HL-60/S4 treated with phorbol 12-myristate 13-acetate at 8.2 ng/mL for 4 days and 3 days (cell line): ENCODE measurements around the gene TDRKH.

Experiments used
- in situ Hi-C: fragments of 300-500 bp; cut with MboI; formaldehyde crosslinking; loops from 2 replicates; pipeline ENCODE4 v1.15.0; 2022; ENCODE audit warnings: low sequenced_read_pairs

Gene TDRKH

DNA sequence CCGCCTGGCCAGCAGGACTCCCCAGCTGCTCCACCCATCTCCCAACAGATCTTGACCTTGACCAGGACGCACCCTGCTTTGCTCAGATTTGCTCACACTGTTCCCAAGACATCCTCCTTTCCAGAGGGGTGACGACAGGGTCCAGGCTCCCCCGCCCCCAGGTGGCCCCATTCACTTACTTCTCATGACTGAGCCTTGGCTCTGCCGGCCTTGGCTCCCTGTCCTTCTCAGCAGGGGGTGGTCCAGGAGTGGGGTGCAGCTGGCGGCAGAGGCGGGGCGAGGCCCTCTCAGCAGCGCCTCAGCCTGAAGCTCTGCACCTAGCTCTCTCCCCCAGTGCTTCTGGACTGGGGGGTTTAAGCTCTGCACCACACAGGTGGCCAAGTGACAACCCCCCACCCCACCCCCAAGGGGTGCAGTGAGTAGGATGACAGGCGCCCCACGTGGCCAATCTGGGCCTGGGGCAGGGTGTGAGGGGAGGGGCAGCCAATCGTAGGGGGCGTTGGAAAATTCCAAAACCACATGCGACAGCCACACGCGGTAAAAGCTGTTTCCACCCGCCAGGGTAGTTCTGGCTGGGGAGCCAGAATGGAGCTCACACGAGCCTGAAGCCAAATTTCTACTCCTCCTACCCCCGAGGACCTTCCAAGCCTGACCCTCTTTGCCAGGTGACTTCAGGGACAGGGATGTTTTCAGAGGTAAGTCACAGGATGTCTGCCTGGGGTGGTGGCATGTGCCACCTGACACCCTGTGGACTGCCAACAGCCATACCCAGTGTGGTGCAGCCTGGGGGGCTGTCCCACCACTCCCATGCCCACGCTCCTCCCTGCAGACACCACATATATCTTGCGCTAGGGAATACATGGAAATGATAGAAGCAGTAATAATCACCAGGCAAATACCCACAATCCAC, 35.7 kb upstream of the TDRKH start:
- in situ Hi-C loops, result loop anchor here (25.0 kb wide), 1 partner anchor 289 kb away; the partner anchor contains the start of gene TUFT1

DNA sequence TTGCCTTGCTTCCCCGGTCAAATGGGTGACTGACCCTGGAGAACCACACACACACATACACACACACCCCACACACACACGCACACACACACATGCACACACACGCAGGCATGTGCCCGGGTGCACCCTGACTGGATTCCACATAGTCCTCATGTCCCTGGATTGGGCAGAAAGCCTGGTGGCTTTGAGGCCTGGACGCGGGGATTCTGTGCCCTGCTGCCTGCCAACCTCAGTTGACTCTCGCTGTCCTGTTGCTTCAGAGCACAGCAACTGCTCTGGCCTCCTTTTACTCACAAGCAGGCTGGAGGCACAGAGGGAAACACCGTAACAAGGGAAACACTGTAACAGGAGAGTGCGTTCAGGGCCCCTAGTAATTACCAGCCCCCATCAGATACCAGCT, 34.9 kb upstream of the TDRKH start:
- in situ Hi-C loops, result loop anchor here (25.0 kb wide), 1 partner anchor 288 kb away; the partner anchor contains the start of gene TUFT1

DNA sequence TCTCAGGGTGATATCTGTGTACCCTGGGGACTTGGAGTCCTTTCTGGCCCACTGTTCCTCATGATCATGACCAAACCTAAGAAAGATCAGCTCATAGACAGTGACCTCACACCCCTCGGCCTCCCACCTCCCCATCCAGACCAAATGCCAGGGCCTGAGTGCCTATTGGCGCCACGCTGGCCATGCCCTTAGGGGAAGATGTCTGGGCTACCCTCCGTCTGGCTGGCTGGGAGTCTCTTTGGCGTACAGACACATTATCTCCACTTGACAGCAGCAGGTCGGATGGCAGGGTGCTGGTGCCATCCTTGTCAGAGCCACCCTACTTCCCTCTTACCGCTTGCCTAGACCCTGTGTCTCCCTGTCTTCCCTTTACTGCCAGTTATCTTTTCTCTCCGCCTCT, 32.9 kb upstream of the TDRKH start:
- in situ Hi-C loops, result no loop called here

DNA sequence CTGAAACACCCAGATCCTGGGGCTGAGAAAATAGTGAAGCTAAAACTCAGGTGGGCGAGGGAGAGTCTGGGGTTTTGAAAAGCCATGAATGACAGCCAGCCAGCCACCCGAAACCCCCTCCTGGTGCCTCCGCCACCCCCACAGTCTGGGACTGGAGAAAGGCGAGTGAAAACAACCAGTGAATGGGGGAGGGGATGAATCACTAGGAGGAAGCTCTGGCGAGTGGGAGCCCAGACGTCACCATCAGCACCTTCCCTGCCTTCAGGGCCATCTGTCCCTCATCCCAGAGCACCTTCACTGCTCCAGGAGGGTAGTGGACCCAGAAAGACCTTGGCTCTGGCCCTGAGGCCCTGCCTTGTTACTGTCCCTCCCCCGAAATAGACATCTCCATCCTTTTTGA, 32.1 kb upstream of the TDRKH start:
- in situ Hi-C loops, result no loop called here

DNA sequence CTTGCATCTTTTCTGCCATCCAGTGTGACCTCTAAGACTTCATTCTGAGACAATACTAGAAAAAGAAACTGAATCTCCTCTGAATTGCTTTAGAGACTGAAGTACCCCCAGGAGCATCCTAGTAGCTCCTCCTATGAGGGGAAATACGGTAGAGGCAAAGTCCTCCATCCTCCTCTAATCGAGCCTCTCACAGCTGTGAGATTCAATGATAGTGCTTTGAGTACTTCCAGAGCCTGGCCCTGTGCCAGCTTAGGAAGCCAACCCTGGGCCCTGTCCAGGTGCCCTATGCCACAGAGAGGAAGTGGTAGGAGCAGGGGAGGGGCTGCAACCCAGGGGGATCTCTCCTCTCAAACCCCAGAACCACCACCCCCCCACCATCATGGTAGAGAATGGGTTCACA, 30.6 kb upstream of the TDRKH start:
- in situ Hi-C loops, result no loop called here

DNA sequence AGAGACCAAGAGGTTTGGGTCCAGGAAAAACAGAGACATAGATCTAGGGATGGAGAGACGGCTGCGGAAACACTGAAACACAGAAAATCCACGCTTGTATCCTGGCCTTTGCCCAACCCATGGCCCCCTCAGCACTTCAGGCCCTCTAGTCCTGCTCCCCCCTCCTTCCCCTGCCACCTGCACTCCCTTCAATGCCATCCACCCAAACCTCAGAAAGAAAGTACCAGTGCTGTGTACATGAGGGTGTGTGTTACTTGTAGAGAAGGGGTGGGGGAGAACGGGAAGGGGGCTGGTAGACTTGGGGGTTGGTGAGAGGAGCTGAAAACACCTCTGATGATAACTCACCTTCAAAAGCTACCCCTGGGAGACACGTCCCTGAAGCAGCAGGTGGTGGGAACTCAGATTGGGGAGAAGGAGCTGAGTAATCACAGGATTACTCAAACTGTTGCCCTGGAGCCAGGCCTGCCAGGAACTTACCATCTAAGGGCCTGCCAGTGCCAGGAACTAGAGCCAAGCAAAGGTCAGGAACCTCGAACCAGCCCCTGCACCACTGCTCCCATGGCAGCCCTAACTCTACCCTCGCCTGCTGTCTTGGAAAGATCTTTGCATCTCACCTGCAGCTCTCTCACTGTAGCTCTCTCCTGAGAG, 29.8 kb upstream of the TDRKH start:
- in situ Hi-C loops, result no loop called here

DNA sequence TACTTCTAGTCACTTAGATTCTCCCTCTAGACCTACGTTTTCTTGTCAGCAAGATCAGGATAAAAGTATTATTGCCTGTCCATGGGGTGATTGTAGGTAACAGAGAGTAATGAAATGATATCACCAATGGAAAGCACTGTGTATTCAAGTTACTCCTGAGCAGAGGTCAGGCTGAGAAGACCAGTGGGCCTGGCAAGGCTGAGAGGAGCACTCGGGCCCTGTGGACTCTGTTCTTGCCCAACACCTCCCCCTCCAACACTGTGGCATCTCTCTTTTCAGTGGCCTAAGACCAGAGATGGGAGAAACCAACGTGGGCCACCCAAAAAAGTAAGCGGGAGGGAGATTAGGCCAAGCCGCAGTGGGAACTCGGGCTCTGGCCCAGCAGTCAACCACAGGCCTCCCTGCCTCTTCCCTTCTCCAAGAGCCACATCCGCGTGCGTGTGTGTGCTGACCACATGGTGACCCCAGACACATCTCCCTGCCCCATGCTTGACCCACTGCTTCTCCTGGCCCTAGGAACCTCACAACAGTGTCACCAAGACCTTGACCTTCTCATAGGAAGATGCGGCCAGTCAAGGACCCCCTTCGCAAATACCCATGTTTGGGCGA, 29.0 kb upstream of the TDRKH start:
- in situ Hi-C loops, result no loop called here

DNA sequence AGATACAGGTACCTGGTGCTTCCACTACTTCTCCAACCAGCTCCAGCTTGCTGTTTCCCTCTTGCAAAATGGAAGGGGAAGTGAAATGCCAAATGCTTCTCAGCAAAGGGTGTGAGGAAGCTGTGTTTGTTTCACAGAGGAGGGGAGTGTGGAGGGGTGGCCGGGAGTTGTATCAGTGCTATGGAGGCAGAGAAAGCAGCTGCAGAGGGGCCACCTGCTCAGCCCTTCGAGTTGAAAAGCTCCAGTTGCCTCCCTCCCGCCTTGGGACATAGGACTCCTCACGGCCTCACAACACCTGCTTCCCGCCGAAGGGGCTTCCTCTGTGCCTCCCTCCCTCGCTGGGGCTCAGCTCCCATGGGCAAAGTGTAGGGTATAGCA, 27.0 kb upstream of the TDRKH start:
- in situ Hi-C loops, result no loop called here

DNA sequence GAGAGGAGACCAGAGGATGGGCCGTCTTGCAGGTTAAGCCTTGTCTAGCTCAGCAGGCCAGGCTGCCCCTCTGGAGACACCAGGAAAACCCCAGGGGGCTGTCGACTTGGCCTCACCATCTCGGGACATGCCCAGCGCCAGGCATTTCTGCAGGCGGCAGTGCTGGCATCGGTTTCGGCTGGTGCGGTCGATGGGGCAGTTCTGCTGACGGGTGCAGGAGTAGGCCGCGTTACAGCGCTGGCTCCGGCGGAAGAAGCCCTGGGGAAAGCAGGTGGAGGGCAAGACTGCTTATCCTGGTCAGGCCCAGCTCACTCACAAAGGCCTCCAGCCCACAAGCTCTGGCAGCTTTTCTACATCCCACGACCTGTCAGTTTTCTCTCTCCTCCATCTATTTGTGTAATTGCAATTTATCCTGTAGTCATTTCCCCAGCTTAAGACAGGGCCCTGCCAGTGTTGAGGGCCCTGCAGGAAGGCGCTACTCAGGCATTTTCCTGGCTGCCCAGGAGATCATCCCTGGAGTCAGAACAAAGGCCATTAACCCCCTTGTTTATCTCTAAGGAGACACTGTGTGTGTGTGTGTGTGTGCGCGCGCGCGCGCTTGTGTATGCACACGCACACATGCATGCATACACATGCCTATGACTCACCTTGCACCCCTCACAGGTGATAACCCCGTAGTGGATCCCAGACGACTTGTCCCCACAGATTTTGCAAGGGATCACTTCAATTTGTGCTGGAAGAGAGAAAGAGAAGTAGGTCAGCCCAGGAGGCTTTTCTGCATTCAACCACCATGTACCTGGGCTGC, 26.4 kb upstream of the TDRKH start:
- in situ Hi-C loops, result no loop called here

DNA sequence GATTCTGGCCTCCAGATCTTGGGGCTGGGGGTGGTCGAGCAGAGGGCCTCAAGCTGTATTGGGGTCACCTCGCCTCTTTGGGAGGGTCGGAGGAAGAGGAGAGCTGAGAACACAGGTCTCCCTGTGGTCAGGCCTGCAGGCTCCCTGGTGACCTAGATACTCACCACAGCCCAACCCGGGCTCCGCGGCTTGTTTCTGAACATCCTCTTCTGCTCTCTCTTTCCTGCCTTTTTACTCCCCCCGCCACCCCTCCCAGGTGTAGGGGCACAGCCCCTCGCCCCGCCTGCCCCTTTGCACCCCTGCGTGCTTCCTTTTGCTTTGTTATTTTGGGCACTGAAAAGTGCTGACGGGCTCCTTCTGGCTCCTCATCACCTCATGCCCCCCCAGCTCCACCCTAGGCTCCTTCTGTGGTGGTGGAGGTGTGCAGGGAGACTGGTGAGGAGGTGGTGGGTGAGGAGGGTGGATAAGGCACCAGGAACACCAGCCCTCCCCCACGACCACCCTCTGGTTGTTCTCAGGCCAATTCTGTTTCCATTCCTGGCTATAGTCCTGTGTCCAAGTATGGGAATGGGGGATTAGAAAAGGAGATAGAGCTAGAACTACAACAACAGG, 25.5 kb upstream of the TDRKH start:
- in situ Hi-C loops, result no loop called here

DNA sequence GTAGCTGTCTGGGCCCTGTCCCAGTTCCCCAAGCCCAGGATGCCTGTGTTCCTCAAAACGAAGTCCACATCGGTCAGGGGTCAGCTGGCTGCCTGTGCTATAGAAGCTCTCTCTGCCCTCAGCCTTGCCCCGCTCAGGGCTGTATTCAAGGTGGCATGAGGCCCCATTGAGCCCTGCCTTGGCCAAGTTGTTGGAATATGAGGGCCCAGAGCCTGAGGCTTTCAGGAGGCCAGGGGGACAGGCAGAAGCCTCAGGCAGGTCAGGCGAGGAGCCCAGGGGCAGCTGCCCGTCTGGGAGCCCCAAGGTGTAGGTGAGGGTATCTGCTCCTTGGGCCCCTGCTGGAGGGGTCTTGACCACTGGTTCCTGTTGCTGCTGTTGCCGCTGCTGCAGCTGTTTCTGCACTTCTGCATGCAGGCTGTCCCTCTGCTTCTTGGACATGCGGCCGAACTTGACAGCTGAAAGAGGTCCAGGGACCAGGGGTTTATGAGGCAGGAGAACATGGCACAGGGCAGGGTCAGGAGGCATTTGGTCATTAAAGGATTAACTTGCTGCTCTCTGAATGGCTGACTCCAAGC, 24.8 kb upstream of the TDRKH start:
- in situ Hi-C loops, result no loop called here

DNA sequence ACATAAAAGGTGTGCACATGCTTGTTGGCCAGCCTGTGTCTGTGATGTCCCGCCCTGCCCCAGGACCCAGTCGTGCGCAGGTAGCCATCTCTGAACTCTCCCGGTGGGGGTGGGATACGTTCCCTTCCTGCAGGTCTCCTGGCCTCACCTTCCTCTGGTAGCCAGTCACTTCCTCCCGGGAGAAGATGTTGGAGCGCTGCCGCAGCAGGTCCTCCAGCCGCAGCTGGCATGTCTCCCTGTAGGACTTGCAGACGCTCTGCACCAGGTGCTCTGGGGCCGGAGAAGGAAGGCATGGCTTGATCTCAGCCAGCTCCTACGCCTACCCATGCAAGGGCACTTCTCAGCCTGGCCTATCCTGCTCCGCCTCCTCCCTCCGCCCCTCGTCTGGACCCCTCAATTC, 24.1 kb upstream of the TDRKH start:
- in situ Hi-C loops, result no loop called here

DNA sequence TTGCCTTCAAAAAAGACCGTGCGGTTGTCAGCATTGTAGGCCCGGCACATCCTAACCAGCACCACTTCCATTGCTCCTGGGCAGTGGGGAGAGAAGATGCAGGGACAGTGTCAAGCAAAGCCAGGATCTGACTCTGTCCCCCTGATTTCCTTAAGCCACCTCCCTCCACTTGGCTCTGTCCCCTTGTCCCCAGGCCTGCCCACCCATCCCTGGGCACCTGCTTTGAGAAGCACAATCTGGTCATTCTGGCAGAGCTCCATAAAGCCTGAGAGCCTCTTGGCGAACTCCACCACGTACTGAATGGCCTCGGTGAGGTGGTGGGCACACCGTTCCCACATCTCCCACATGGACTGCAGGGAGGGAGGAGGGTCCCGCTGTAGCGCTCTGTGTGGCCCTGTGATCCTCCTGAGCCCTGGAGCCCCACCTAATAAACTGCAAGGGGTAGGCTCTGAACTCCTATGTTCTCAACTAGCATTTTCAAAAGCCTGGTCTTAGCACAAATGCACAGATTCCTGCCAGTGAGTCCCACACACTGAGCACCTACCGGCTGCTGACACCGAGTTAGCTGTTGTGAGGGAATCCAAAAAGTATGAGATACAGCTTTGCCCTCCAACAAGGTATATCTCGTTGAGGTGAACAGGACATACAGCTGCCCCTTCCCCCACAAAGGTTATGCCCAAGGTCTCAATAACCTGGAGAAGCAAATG, 23.1 kb upstream of the TDRKH start:
- in situ Hi-C loops, result no loop called here

DNA sequence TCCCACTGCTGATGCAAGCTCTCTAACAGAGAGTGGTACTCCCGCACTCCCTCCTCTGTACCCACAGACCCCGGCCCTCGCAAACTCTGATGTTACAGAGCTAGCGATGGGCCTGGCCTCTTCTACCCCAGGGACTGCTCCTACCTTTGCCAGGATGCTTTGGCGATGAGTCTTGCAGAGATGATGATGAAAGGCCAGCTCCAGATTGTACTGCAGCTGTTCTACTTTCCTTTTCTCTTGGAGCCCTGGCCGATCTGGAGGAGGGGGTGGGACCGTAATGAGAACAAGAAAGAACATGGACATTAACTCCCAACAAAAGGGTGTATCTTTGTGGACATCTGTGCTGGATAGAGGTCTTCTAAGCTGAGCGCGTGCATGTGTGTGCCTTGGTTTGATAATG, 20.9 kb upstream of the TDRKH start:
- in situ Hi-C loops, result no loop called here

DNA sequence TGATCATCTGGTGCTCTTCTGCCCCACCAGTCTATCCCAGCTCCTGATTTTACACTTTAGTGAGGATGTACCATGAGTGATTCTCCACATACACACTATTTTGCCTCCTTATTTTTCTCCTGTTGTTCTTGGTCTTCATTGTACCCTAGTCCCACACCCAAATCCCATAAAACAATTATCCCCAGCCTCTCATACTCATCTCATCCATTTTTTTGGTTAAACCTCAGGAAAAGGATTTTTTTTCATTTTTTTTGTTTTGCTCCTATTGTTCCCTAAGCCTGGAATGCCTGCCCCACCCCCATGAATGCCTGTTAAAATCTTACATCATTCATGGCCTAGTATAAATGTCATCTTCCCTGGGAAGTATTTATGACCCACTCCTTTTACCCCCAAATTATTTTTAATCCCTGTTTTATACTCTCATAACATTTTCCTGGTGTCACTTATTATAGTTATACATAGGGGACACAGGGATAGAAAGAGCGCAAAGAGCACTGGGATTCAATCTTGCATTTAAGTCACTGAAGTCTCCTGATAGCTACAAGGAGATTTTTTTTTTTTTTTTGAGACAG, 19.8 kb upstream of the TDRKH start:
- in situ Hi-C loops, result no loop called here

DNA sequence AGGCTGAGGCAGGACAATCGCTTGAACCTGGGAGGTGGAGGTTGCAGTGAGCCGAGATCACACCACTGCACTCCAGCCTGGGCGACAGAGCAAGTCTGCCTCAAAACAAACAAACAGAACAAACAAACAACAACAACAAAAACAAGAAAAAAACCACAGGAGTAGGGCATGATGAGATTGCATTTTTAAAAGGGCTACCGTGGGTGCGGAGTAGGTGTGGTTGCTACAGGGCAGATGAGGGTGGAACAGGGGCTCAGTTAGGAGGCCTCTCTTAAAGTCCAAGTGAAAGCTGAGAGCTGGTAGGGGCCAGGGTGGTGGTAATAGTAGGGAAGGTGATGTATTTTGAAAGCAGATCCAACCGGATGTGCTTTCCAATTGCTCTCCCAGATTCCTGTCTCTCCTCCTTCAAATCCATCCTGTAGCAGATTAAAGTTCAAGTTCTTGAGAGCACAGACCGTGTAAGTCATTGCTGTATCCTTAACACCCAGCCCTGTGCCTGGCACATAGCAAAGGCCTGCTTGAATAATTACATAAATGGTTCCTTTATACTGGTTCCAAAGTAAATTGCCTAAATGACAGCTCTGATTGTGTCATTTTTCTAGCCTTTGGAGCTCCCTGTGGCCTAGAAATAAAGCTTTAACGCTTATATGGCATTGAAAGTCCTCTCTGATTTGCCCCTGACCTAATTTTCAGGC, 19.1 kb upstream of the TDRKH start:
- in situ Hi-C loops, result no loop called here

DNA sequence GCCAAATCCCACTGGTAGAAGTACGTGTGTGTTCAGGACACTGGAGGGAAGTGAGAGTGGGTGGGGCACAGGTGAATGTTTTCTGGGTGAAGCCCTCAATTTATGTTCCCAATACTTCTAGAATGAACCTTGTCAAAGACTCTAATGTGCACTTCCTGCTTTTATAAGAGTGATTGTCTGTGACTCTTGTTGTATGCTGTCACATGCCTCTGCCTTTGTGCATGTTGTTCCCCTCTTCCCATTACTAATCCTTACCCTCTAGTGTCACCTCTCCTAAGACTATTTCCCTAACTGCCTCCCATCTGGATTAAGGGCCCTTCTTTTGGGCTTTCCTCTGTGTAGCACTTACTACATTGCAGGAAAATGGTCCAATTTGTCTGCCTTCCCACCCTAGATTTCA, 17.5 kb upstream of the TDRKH start:
- in situ Hi-C loops, result no loop called here

DNA sequence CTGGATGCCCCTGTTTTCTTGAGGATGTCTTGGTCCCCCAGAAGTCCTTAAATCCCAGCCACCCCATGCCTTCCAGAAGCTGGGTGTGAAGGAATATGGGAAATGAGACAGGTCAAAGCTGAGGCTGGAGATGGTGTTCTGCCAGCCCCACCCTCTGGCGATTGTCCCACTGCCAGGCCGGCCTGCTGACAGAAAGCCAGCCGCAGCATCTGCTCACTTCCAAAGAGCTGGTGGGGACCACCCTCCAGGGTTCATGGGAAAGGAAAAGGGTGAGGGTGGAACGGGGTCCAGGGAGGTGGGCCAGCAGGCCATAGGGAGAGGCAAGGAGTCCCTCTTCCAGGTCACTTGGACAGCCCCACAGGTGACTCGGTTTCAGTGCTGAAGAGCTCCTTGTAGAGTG, 16.8 kb upstream of the TDRKH start:
- in situ Hi-C loops, result no loop called here

DNA sequence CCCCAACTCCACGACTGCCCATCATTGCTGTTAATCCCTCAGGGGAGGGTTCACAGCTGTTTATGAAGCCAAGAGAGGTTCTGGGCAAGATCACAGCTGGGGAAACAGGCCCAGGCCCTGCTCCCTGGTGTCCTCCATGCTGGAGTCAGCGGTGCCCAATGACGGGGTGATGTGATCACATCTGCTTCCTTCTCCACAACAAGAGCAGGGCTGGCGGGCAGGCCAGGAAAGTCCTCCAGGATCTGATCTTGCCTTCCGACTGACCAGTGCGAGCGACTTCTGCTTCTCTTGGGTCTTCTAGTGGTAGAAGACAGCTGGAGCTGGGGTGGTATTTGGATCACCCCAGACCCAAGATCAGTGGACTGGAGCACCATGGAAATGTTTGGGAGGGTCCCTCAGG, 15.9 kb upstream of the TDRKH start:
- in situ Hi-C loops, result no loop called here
